ENCODE results near the gene TAF3. TPM values are rescaled to one million over a fixed set of nuclear protein-coding genes. Genes with fewer than 3 reads are reported as not detected.

The TAF3 gene
- total RNA-seq, 1 donor from 2014 or later, result 12.7 TPM

DNA sequence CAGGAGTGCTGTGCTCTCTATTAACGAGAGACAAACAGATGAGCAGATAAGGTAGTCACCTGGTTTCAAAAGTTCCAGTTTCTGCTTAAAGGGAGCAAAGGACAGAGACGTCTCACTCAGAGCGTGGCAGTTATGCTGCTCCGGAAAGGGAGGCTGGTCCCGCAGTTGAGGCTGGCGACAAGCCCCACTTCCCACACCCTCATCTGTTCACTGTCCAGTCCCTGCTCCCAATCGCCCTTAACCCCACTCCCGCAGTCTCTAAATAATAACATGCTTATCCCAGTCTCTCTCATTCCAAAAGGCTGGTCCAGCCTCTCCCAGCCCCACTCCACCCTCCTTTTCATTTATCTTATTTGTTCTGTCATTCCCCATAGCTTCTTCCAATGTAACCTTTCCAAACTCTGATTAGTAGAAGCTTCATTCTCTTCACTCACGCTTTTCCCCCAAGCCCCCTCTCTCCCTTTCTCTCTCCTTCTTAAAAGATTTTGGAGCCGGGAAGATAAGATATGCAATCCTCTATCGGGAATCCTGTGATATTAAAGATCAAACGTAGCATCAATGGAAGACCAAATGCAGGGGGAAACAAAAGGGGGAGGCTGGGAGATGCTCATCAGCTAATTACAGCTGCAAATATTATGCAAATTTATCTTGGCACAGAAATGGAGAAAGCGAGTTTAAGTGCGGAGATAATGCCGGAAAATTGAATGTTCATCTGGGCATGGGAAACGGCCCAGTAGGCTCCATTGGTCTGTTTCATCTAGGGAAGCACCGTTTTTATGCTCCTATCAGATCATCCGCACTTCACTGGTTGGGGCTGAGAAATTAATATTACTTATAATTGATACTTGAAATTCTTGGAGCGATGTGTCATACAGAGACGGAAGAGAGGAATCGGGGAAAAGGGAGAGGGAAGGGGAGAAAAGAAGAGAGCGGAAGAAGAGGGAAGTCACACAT lies 219.9 kb downstream of the TAF3 start:
- H3K4me1 ChIP-seq, result peaks cover 54% of the 10 kb centered on the region

DNA sequence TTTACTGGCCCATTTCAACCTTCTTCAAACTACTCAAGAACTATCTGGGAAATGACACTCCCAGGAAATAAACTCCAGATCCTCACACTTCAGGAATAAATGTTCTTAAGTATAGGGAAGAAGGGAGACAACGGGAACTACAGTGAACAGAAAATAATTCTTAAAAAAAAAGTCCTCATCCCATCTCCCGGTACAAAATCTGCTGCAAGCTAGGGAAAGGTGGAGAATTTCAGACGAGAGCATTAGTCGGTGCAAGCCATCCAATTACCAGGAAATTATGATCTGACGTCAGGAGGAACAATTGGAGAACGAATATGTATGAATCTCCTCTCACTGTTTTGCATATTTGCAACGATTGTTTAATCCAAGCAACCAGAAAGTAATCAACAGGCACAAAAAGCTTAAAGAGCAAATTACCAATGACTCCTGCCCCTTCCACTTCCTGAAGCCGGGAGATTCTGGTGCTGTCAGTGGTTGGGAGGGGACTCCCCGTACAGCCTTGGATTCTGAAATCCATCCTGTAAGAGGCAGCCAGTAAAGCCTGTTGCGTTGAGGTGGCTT lies 221.1 kb downstream of the TAF3 start:
- H3K27ac ChIP-seq (replicated peaks), result no peak overlapping the region
- peaks cover 55% of the 10 kb centered on the region for H3K4me1 ChIP-seq
- DNase-seq, result no peak
- no peaks in the 10 kb centered on the region for H3K36me3 ChIP-seq
- no peak overlapping the region for H3K4me3 ChIP-seq
- H3K27me3 ChIP-seq (ENCODE audit: low read depth), result peaks cover 100% of the 10 kb centered on the region
- TF ChIP-seq, protein P1, sequence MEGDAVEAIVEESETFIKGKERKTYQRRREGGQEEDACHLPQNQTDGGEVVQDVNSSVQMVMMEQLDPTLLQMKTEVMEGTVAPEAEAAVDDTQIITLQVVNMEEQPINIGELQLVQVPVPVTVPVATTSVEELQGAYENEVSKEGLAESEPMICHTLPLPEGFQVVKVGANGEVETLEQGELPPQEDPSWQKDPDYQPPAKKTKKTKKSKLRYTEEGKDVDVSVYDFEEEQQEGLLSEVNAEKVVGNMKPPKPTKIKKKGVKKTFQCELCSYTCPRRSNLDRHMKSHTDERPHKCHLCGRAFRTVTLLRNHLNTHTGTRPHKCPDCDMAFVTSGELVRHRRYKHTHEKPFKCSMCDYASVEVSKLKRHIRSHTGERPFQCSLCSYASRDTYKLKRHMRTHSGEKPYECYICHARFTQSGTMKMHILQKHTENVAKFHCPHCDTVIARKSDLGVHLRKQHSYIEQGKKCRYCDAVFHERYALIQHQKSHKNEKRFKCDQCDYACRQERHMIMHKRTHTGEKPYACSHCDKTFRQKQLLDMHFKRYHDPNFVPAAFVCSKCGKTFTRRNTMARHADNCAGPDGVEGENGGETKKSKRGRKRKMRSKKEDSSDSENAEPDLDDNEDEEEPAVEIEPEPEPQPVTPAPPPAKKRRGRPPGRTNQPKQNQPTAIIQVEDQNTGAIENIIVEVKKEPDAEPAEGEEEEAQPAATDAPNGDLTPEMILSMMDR (IDR thresholded peaks at IDR 0.05; ENCODE audit: borderline replicate concordance), result no peak
- no peaks in the 10 kb centered on the region for H3K9me3 ChIP-seq (replicated peaks)
- intact Hi-C loops (cut with micrococcal nuclease), result no loop called here

More for the DNA sequence above, 219.9 kb downstream of the TAF3 start:
- Histone ChIP-seq H3K4me3 (no peak overlapping the region), H3K36me3 (no peaks in the 10 kb centered on the region), H3K27me3 (ENCODE audit: low read depth) (peaks cover 100% of the 10 kb centered on the region), H3K9me3 (replicated peaks) (no peaks in the 10 kb centered on the region), H3K27ac (replicated peaks) (no peak overlapping the region)
- no peak for DNase-seq
- intact Hi-C loops (cut with micrococcal nuclease), result no loop called here
- TF ChIP-seq, protein P1 (IDR thresholded peaks at IDR 0.05; ENCODE audit: borderline replicate concordance), result no peak

DNA sequence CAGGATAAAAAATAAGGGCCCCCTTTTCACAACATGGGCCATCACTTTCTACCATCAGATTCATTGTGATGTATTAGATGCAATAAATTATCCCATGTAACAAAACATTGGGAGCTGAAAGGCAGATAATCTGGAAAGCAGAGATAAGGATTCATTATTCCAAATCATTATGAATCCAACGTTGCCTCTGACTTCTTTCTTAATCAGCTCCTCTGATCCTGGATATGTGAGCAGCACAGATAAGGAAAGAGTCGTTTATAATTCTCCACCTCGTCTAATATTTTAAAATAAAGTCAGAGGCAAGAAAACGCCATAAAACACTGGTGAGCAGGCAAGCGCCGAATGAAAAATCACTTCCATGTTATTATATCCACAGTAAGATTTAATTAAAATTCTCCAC lies 222.3 kb downstream of the TAF3 start:
- no peak for DNase-seq
- Histone ChIP-seq H3K27ac (replicated peaks) (no peak overlapping the region), H3K27me3 (ENCODE audit: low read depth) (peaks cover 100% of the 10 kb centered on the region), H3K9me3 (replicated peaks) (no peaks in the 10 kb centered on the region), H3K4me1 (peaks cover 55% of the 10 kb centered on the region), H3K4me3 (no peak overlapping the region), H3K36me3 (no peaks in the 10 kb centered on the region)
- intact Hi-C loops (cut with micrococcal nuclease), result no loop called here
- TF ChIP-seq, protein P1 (IDR thresholded peaks at IDR 0.05; ENCODE audit: borderline replicate concordance), result no peak

DNA sequence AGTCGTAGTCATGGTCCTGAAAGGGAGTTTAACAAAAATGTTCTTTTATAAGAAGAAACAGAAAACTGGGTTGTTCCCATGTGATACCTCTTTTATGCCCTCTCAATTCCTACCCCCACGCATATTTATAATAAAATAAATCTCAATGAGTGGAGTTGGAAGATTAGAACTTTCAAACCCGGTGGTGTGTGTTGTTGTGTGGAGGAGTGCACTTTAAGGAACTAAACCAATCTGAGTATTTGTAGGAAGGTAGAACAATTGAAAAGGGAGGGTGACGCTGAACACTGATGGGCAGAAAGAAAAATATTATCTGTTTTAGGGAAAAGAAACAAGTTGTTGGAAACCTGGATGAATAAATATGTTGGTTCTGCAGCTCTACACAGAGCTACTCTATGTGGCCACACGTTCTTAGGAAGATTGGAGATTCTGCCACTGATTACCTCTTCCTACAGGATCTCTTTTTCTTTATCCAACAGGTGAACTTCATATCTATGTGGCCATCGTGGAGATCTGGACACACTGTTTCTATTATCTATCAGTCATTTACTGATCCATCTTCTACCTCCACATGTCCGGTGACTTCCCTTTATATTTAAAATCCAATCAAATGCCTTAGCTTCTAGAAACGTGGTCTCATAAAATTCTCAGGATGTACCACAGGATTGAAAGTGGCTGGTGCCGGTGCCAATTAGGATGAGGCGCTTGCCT lies 223.1 kb downstream of the TAF3 start:
- Histone ChIP-seq H3K36me3 (no peaks in the 10 kb centered on the region), H3K4me3 (no peak overlapping the region), H3K9me3 (replicated peaks) (no peaks in the 10 kb centered on the region), H3K27ac (replicated peaks) (no peak overlapping the region), H3K4me1 (peaks cover 53% of the 10 kb centered on the region), H3K27me3 (ENCODE audit: low read depth) (peaks cover 100% of the 10 kb centered on the region)
- no peak for DNase-seq
- intact Hi-C loops (cut with micrococcal nuclease), result no loop called here
- TF ChIP-seq, protein P1 (IDR thresholded peaks at IDR 0.05; ENCODE audit: borderline replicate concordance), result no peak

DNA sequence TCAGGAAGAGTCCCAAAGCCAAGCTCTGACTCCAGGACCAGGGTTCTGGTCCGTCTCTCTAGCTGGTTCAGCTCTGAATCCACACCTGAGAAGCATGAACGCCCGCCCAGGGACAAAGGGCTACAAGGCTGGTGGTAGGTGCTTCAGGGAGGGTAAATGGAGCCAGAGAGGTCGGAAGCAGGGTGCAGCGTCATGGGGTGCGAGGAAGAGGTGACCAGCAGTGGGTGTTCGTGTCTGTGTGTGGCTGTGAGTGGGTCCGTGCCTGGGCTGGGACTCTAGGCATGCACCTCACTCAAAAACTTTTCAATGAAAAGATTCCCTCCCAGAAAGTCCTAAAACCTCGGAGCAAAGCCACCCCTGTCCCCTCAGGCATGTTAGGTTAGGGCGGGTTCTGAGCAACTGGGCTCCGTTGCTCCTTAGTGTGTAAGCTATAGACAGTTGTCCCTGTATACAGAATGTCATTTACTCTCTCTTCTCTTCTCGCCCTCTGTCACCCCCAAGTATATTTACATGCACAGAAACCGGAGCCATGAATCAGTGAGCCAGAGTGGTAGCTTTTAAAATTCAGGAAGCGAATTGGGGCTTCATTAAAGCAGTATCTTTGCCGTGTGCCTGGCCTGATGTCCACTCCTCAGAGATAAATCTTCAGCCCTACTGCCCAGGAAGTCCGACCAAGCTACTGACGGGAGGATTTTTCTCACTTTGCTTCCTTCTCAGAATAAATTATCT lies 223.9 kb downstream of the TAF3 start:
- Histone ChIP-seq H3K9me3 (replicated peaks) (no peaks in the 10 kb centered on the region), H3K36me3 (no peaks in the 10 kb centered on the region), H3K27ac (replicated peaks) (no peak overlapping the region), H3K4me1 (peaks cover 46% of the 10 kb centered on the region), H3K27me3 (ENCODE audit: low read depth) (peaks cover 100% of the 10 kb centered on the region), H3K4me3 (no peak overlapping the region)
- DNase-seq, result no peak
- TF ChIP-seq, protein P1 (IDR thresholded peaks at IDR 0.05; ENCODE audit: borderline replicate concordance), result no peak
- intact Hi-C loops (cut with micrococcal nuclease), result no loop called here
